Adrenal gland (tissue), 5 donors: ENCODE data around the gene FGF21.

Experiments used
- POLR2A ChIP-seq, 2 donors: fragments of 450-650 bp; IDR thresholded peaks; one replicate each; pipeline ENCODE4 v1.6.1; 2017; ENCODE audit warnings: antibody characterized with exemption in 2 of 2, mild to moderate bottlenecking in 2 of 2, moderate library complexity in 1 of 2
- TF ChIP-seq, protein P1 (sequence below), 6 experiments: fragments of 450-650 bp in 4 of 6; fragments of 200-600 bp in 2 of 6; sonication (generic) in 1 of 6; IDR thresholded peaks; 1 replicate in 5 of 6; 2 replicates in 1 of 6; pipeline versions ENCODE4 v1.5.1 to v1.8.0; 2016 to 2021; ENCODE audit warnings: antibody characterized with exemption in 6 of 6, mild to moderate bottlenecking in 2 of 6, moderate library complexity in 1 of 6
- donor health status: DM: no; HTN: no; CAD: no.

- no peak for TF ChIP-seq POLR2A (IDR thresholded peaks at IDR 0.05)
- TF ChIP-seq, protein P1, sequence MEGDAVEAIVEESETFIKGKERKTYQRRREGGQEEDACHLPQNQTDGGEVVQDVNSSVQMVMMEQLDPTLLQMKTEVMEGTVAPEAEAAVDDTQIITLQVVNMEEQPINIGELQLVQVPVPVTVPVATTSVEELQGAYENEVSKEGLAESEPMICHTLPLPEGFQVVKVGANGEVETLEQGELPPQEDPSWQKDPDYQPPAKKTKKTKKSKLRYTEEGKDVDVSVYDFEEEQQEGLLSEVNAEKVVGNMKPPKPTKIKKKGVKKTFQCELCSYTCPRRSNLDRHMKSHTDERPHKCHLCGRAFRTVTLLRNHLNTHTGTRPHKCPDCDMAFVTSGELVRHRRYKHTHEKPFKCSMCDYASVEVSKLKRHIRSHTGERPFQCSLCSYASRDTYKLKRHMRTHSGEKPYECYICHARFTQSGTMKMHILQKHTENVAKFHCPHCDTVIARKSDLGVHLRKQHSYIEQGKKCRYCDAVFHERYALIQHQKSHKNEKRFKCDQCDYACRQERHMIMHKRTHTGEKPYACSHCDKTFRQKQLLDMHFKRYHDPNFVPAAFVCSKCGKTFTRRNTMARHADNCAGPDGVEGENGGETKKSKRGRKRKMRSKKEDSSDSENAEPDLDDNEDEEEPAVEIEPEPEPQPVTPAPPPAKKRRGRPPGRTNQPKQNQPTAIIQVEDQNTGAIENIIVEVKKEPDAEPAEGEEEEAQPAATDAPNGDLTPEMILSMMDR (IDR thresholded peaks at IDR 0.05) = no peak
Measured at GRCh38 chr19:48742096-48742495, 13.2 kb upstream of the FGF21 start.
